Endothelial cell of umbilical vein (primary cell): ENCODE measurements around the gene GPRIN2. TPM values are rescaled to one million over a fixed set of nuclear protein-coding genes. Genes with fewer than 3 reads are reported as not detected.
"Not testable (repeated sequence)": the region's sequence is repeated elsewhere in the genome, so short reads cannot be mapped to it uniquely, and the experiment has no call there.

Experiments
- BruUV-seq: library from RNA; stranded (reverse); fragments of 400-500 nt; replicated peaks from 2 replicates; lab custom pipeline; 2021; lab: Mats Ljungman, UMichigan
- CTCF ChIA-PET: fragments of 300-600, 350-600 bp; sonication (Branson Sonifier 250); formaldehyde crosslinking; loops from one replicate; lab custom pipeline; 2021; ENCODE audit warnings: antibody characterized with exemption, inconsistent platforms; lab: Charles Lee
- POLR2A ChIA-PET: fragments of 300-600, 350-600 bp; sonication (Branson Sonifier 250); formaldehyde crosslinking; loops from one replicate; lab custom pipeline; 2021; ENCODE audit warnings: antibody characterized with exemption, inconsistent platforms; lab: Charles Lee
- DNase-seq: peaks from one replicate; pipeline ENCODE4 v3.0.0-alpha.2; 2011; ENCODE audit warnings: low read depth, low spot score
- FAIRE-seq: peaks from 2 replicates; lab custom pipeline; 2011; peaks lifted over from hg19 to GRCh38; lab: Jason Lieb, UNC
- H2AFZ ChIP-seq: 2 replicates; pipeline ENCODE4 v1.6.0; 2012; ENCODE audit warnings: low read depth, low read length, control low read depth, inconsistent platforms
- H3K27ac ChIP-seq: 2 replicates; pipeline ENCODE4 v1.5.1; 2011; ENCODE audit warnings: low read depth, mild to moderate bottlenecking, control low read depth, low read length, moderate library complexity; ENCODE audit not compliant: insufficient read depth
- H3K27me3 ChIP-seq, 2 experiments: 2 replicates each; pipeline versions ENCODE4 v1.6.0 to v1.6.1; 2011; ENCODE audit warnings: low read length in 2 of 2, mixed read lengths in 1 of 2; ENCODE audit not compliant: control insufficient read depth in 2 of 2, insufficient read depth in 2 of 2
- H3K36me3 ChIP-seq, 2 experiments: 2 replicates in 1 of 2; 3 replicates in 1 of 2; pipeline ENCODE4 v1.5.1; 2011; ENCODE audit warnings: low read length in 2 of 2, mild to moderate bottlenecking in 1 of 2, moderate library complexity in 1 of 2; ENCODE audit not compliant: control insufficient read depth in 2 of 2, insufficient read depth in 2 of 2; ENCODE audit errors: extremely low read depth in 1 of 2
- H3K4me1 ChIP-seq: 3 replicates; pipeline ENCODE4 v1.5.1; 2011; ENCODE audit warnings: mild to moderate bottlenecking, low read length; ENCODE audit not compliant: control insufficient read depth, insufficient read depth; ENCODE audit errors: extremely low read depth
- H3K4me2 ChIP-seq: 2 replicates; pipeline ENCODE4 v1.6.1; 2011; ENCODE audit warnings: low read length, control low read depth, mixed read lengths; ENCODE audit not compliant: insufficient read depth
- H3K4me3 ChIP-seq, 3 experiments: fragments of 200-600 bp in 1 of 3; sonication (generic), shearing (Covaris generic) in 1 of 3; replicated peaks in 1 of 3; 2 replicates each; pipeline ENCODE4 v1.5.1; 2011 to 2016; ENCODE audit warnings: control low read depth in 3 of 3, low read length in 3 of 3, mild to moderate bottlenecking in 2 of 3, inconsistent platforms in 1 of 3, low read depth in 1 of 3, moderate library complexity in 1 of 3; ENCODE audit not compliant: insufficient read depth in 1 of 3
- H3K79me2 ChIP-seq: 2 replicates; pipeline ENCODE4 v1.6.0; 2012; ENCODE audit warnings: low read length, inconsistent platforms; ENCODE audit not compliant: control insufficient read depth, insufficient read depth
- H3K9ac ChIP-seq: replicated peaks from 2 replicates; pipeline ENCODE3; 2011; ENCODE audit warnings: low read length, control low read depth; ENCODE audit not compliant: insufficient read depth; ENCODE audit errors: extremely low read depth
- H3K9me1 ChIP-seq: replicated peaks from 3 replicates; pipeline ENCODE4 v1.6.0; 2011; ENCODE audit warnings: mild to moderate bottlenecking, low read length; ENCODE audit not compliant: control insufficient read depth, insufficient read depth; ENCODE audit errors: extremely low read depth
- H3K9me3 ChIP-seq: replicated peaks from 2 replicates; pipeline ENCODE4 v1.5.1; 2012; ENCODE audit warnings: low read length, inconsistent platforms; ENCODE audit not compliant: control insufficient read depth, insufficient read depth
- H4K20me1 ChIP-seq: replicated peaks from 2 replicates; pipeline ENCODE3; 2011; ENCODE audit warnings: mild to moderate bottlenecking, low read length; ENCODE audit not compliant: control insufficient read depth, insufficient read depth; ENCODE audit errors: extremely low read depth
- CTCF ChIP-seq, 2 donors: IDR thresholded peaks; 1 replicate in 1 of 2; 2 replicates in 1 of 2; pipeline ENCODE4 v1.5.1; 2011; ENCODE audit warnings: low read length in 2 of 2, mild to moderate bottlenecking in 2 of 2, moderate library complexity in 2 of 2, control low read depth in 1 of 2, inconsistent platforms in 1 of 2, low read depth in 1 of 2; ENCODE audit not compliant: insufficient read depth in 1 of 2; ENCODE audit errors: extremely low read depth in 1 of 2
- EZH2 ChIP-seq: IDR thresholded peaks from 2 replicates; pipeline ENCODE4 v1.6.1; 2012; ENCODE audit warnings: borderline replicate concordance, low read depth, mild to moderate bottlenecking, moderate library complexity, low read length, inconsistent platforms; ENCODE audit not compliant: severe bottlenecking
- FOS ChIP-seq: IDR thresholded peaks from 2 replicates; pipeline ENCODE4 v1.6.1; 2011; ENCODE audit warnings: mild to moderate bottlenecking, low read length, moderate library complexity, borderline replicate concordance; ENCODE audit not compliant: insufficient read depth
- GATA2 ChIP-seq: IDR thresholded peaks from 2 replicates; pipeline ENCODE4 v1.7.0; 2011; ENCODE audit warnings: low read depth, mild to moderate bottlenecking, moderate library complexity, mixed read lengths, low read length; ENCODE audit not compliant: insufficient read length, insufficient read depth
- JUN ChIP-seq: IDR thresholded peaks from 2 replicates; pipeline ENCODE4 v1.6.1; 2011; ENCODE audit warnings: borderline replicate concordance, low read depth; ENCODE audit not compliant: insufficient read length, insufficient read depth
- MAX ChIP-seq: IDR thresholded peaks from 2 replicates; pipeline ENCODE4 v1.6.1; 2011; ENCODE audit not compliant: insufficient read depth, insufficient read length
- MYC ChIP-seq: IDR thresholded peaks from one replicate; pipeline ENCODE4 v1.6.1; 2011; ENCODE audit warnings: mild to moderate bottlenecking, low read depth, low read length
- POLR2A ChIP-seq: IDR thresholded peaks from 2 replicates; pipeline ENCODE4 v1.6.1; 2012; ENCODE audit warnings: low read depth, mild to moderate bottlenecking, control low read depth, low read length
- POLR2AphosphoS5 ChIP-seq: IDR thresholded peaks from 2 replicates; pipeline ENCODE4 v1.6.1; 2012; ENCODE audit warnings: low read depth, mild to moderate bottlenecking, control low read depth, low read length, moderate library complexity; ENCODE audit not compliant: insufficient read depth
- dilution Hi-C: fragments of 300-500 bp; cut with MboI; formaldehyde crosslinking; loops from one replicate; pipeline ENCODE4 v1.15.0; 2019; ENCODE audit warnings: low sequenced_read_pairs; ENCODE audit not compliant: extremely low pct_ligation_motif_present
- intact Hi-C: fragments of 100-400 bp; cut with micrococcal nuclease; formaldehyde crosslinking; loops from one replicate; pipeline ENCODE4 v1.10.0; 2022
- polyA plus RNA-seq, 4 experiments: library from polyadenylated mRNA; depleted of rRNA in 3 of 4; stranded (reverse) in 3 of 4; unstranded in 1 of 4; fragments of >200 nt; gene quantifications; 2 replicates each; pipeline versions ENCODE4 v1.2.1 to v1.2.3, GENCODE V29; 2011 to 2012; ENCODE audit warnings: missing spikeins in 1 of 4
- total RNA-seq: library from RNA; stranded (reverse); gene quantifications from 2 replicates; pipeline ENCODE4 v1.2.3, GENCODE V29; 2021

Gene GPRIN2
- total and polyA plus RNA-seq, 2 donors (not counting 3 experiments of a cell fraction or from before 2014, with no cell fraction given): not detected

DNA sequence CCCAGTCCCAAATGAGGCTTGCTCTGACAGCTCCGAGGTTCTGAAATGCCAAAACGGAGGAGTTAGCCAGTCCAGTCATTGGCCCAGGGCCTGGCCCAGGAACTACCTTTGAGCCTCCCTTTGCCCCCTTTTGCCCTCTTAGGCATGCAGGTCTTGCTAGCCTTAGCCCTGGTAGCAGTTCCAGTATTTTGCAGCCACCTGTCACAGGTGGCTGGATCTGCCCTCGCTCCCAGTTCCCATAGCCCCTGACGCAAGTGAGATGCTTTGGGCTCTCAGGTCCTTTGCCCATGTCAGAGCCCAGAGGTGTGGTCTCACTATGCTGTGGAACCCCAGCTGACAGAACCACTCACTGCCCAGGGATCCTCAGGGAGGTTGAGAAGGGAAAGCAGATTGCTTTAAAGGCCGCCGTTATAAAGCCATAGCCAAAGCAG lies 42.0 kb downstream of the GPRIN2 start:
- POLR2A ChIA-PET: no interaction called here
- no TSS peak for BruUV-seq
- H3K4me3 ChIP-seq: no peak overlapping the region

DNA sequence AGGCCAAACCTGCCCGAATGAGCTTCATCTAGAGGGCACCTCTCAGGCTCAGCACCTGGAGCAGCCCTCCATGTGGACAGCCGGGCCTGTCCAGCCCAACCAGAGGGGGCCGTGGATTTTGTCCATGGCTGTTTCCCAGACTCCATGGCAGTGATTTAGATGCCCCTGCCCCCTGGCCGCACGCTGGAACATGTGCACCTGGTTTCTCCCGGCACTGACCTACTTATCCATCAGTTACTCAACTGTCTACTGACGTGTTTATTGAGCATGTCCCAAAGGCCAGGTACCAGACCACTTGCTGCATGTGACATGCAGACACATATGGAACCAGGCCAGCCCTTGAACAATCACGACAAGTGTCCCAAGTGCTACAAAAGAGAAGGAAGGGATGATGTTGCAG lies 43.1 kb downstream of the GPRIN2 start:
- H3K4me2 ChIP-seq, H3K36me3 ChIP-seq, FAIRE-seq, H3K79me2 ChIP-seq, H3K4me1 ChIP-seq, H3K27ac ChIP-seq, H3K9ac ChIP-seq, POLR2A ChIA-PET, H3K9me1 ChIP-seq, H3K9me3 ChIP-seq, dilution Hi-C loops, H2AFZ ChIP-seq, intact Hi-C loops, CTCF ChIA-PET, H3K4me3 ChIP-seq, DNase-seq, H3K27me3 ChIP-seq, BruUV-seq, H4K20me1 ChIP-seq: not testable (repeated sequence)

More for the DNA sequence above, 42.0 kb downstream of the GPRIN2 start:
- Histone ChIP-seq H3K4me1 (no peaks in the 10 kb centered on the region), H2AFZ (no peak overlapping the region), H3K27me3 (no peaks in the 10 kb centered on the region), H3K79me2 (no peaks in the 10 kb centered on the region), H3K9me1 (no peaks in the 10 kb centered on the region), H3K9me3 (no peaks in the 10 kb centered on the region), H3K4me2 (no peak overlapping the region), H3K36me3 (no peaks in the 10 kb centered on the region), H3K9ac (no peak overlapping the region), H3K27ac (no peak overlapping the region), H4K20me1 (no peaks in the 10 kb centered on the region)
- DNase-seq (no peak), FAIRE-seq (no peak)
- intact Hi-C loops (no loop called here), dilution Hi-C loops (no loop called here)
- TF ChIP-seq GATA2 (no peak), CTCF (IDR thresholded peaks at IDR 0.05; ENCODE audit: extremely low read depth in 1 of 2, insufficient read depth in 1 of 2, low read depth in 1 of 2, low read length in 2 of 2) (no peak), MYC (no peak), POLR2A (no peak), MAX (no peak), FOS (no peak), EZH2 (no peak), JUN (no peak), POLR2AphosphoS5 (no peak)
- CTCF ChIA-PET: no interaction called here

- H3K79me2 ChIP-seq, H3K4me2 ChIP-seq, H4K20me1 ChIP-seq, FAIRE-seq, H3K4me1 ChIP-seq, BruUV-seq, dilution Hi-C loops, H3K36me3 ChIP-seq, H3K9ac ChIP-seq, H2AFZ ChIP-seq, CTCF ChIA-PET, H3K9me3 ChIP-seq, POLR2A ChIA-PET, DNase-seq, H3K9me1 ChIP-seq, H3K4me3 ChIP-seq, H3K27ac ChIP-seq, H3K27me3 ChIP-seq, intact Hi-C loops: not testable (repeated sequence)
These were observed 43.7 kb downstream of the GPRIN2 start for GRCh38 chr10:46512725-46513124.
